GM21576 (cell line): Measurements from ENCODE around the gene UBB.
"Not testable (repeated sequence)": the region's sequence is repeated elsewhere in the genome, so short reads cannot be mapped to it uniquely, and the experiment has no call there.

Experiments used
- ATAC-seq: cut with Tn5 transposase; IDR thresholded peaks from one replicate; pipeline ENCODE4 v1.9.1; 2021; ENCODE audit warnings: mild to moderate bottlenecking, moderate library complexity; ENCODE audit not compliant: unreplicated experiment

The UBB gene

GRCh38 chr17:16374146-16374938 is 6.5 kb upstream of the UBB start:
- no peak for ATAC-seq

GRCh38 chr17:16377941-16378341 is 3.0 kb upstream of the UBB start:
- no peak for ATAC-seq

DNA sequence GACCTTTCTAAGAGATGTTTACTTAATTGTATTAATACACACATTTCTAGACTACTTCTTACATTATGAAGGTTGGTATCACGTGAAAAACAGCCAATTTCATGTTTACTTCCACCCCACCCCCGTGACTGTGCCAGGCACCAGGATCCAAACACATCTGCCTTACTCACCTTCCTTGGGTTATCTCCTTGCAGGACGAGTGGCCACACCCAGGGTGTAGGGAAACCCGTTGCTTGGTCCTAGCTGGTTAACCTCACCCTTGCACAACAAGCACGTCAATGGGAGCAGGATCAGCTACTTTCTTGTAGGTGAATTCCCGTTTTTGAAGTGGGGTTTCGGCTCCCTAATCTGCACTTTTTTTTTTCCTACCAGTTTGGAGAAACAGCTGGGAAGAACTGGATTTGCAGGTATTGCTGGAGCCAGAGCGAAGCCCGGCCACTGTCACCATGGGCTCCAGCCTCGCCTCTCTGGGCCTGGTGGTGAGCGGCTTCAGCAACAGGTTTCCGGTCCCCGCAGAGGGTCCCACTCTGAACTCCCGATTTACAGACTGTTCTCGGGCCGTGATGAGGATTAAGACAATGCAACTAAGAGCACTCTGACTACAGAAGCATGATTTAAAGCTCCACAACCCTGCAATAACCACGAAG is 2.1 kb upstream of the UBB start:
- ATAC-seq = no peak

DNA sequence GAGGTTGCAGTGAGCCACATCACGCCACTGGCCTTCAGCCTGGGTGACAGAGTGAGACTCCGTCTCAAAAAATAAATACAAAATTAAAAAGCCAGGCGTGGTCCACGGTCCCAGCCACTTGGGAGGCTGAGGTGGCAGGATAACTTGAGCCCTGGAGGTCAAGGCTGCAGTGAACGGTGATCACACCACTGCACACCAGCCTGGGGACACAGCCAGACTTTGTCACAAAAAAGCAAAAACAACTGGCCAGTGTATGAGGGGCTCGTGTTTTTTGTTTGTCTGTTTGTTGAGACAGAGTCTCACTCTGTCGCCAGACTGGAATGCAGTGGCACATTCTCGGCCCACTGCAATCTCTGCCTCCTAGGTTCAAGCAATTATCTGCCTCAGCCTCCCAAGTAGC is 1.2 kb upstream of the UBB start:
- no peak for ATAC-seq

DNA sequence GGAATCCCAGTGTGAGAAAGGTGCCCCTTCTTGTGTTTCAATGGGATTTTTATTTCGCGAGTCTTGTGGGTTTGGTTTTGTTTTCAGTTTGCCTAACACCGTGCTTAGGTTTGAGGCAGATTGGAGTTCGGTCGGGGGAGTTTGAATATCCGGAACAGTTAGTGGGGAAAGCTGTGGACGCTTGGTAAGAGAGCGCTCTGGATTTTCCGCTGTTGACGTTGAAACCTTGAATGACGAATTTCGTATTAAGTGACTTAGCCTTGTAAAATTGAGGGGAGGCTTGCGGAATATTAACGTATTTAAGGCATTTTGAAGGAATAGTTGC is 567 bp downstream of the UBB start:
- no peak for ATAC-seq

DNA sequence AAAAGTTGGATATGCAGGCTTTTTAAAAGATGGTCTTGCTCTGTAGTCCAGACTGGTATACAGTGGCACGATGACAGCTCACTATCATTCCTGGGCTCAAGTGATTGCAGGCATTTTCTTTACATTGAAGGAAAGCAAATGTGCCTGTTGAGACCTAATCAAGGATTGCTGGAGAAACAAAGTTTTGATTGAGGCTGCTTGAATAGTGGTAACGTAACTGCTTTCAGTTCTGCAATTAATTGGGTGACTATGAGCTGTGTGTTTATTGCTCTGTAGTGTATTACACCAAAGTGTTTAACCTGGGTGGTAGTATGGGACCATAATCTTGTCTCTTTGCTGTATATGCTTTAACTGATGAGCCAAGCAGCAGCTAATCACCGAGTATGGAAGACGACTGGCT is 2.3 kb downstream of the UBB start:
- ATAC-seq = no peak

DNA sequence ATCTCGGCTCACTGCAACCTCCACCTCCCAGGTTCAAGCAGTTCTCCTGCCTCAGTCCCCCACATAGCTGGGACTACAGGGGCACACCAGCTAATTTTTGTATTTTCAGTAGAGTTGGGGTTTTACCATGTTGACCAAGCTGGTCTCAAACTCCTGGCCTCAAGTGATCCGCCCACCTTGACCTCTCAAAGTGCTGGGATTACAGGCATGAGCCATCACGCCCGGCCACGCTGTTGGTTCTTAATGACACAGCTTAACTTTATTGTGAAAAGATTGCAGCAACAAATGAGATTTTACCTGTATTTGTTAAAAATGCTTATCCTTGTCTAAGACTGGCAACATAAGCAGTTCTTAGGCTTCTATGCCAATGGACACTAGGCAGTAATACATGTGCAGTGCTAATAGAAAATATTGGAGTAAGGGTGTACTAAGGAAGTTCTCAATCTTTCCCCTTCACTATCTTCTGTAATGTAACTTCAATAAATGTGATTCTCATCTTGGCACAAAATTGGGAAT is 2.9 kb downstream of the UBB start:
- ATAC-seq = no peak

DNA sequence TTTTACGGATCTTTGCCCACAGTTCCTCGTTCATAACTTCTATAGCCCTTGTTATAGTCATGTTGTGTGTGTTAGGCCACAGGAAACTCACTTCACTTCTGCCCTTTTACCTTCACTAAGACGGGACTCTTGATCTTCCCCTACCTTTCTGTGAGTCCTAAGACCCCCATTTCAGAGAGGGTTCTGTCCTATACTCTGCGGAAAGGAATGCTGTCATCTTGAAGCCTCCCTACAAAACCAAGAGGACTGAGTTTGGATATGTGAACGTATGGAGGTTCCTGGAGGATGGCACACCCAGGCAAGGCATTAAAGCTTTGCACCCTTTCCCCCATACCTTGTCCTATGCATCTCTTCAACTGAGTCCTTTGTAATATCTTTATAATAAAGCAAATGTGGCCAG is 3.7 kb downstream of the UBB start:
- no peak for ATAC-seq

DNA sequence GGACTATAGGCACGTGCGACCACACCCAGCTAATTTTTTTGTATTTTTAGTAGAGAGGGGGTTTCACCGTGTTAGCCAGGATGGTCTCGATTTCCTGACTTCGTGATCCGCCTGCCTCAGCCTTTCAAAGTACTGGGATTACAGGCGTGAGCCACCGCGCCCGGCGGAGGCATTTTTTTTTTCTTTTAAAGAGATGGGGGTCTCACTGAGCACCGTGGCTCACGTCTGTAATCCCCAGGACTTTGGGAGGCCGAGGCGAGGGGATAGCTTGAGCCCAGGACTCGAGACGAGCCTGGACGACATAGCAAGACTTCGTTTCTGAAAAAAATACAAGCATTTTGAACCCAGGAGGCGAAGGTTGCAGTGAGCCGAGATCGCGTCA is 5.2 kb downstream of the UBB start:
- ATAC-seq = not testable (repeated sequence)

DNA sequence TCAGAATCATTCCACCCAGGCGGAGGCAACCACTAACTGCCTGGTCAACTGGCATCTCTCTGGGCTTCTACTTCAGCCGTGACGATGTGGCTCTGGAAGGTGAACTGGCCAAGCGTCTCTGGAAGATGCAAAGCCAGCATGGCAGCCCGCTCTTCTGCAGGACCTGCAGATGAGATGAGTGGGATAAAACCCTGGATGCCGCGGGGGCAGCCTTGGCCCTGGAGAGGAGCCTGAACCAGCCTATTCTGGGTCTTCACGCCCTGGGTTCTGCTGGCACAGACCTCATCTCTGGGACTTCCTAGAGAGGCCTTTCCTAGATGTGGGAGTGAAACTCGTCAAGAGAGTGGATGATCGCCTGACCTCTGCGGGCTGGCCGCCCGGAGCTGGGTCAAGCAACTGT is 10.6 kb downstream of the UBB start:
- ATAC-seq = no peak

DNA sequence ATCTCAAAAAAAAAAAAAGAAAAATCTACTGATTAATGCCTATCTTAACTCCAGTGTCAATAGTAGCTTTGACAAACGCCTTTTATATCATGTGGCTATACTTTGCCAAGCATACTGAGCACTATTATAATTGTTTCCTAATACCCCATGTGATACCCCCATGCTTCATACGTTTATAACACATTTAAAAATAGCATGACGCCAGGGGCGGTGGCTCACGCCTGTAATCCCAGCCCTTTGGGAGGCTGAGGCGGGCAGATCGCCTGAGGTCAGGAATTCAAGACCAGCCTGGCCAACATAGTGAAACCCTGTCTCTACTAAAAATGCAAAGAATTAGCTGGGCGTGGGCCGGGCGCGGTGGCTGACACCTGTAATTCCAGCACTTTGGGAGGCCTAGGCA is 11.6 kb downstream of the UBB start:
- ATAC-seq = not testable (repeated sequence)

- ATAC-seq = not testable (repeated sequence)
Observed at GRCh38 chr17:16395887-16396286, 15.0 kb downstream of the UBB start.

DNA sequence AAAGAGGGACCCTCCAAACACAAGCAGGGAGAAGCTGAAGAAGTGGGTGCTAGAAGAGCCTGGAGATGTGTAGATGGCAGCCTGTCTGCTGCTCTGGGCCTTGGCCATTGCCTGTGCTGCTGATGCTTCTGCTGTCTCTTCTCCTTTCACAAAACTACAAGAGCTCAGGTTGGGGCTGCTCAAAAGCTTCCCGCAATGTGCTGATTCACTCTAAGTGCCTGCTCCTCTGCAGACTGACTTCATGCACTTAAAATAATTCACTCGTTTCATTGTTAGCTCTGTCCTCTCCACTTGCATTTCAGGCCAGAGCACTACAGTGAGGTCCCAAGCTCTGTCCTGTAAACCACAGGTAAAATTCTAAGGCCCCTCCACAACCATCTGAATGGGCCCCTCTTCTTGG is 15.8 kb downstream of the UBB start:
- ATAC-seq = not testable (repeated sequence)

DNA sequence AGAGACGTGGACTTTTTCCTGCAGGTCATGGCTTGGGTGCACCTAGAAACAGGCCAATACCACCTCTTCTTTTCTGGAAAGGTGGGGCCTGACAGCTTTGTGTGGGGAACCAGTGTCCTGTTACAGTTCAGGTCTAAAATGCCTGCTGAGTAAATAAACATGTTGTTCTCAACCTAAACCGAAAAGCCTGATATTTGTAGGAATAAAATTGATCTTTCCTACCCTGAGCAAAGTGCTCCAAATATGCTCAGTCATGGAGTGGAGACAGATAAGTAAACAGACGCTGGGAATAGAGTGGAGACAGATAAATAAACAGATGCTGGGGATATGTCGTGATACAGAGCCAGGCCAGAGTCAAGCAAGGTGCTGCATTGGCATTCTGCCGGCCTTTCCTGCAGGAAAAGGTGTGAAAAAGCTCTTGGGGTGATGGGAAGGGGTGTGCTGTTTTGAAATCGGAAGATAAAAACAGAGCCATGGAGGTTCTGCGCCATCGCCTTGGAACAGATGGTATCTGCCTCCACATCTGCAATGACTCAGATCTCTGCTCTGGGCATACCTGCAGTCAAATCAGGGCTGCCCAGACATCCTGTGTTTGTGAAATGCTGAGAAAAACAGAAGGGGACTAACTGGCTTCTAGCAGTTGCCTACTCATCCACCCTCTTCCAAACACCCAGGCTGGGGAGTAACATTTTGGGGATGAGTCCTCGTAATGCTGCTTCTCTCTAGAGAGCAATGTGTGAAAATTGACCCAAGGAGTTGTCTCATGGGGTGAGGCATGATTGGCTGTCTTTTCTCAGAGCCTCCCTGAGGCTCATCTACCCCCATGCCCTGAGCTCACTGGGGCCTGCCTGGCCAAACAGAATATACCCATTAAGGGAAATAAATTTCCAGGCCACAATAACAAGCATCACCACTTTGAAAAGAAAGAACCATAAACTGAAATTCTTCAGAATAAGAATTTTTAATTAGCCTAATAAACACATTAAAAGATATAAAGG is 17.7 kb downstream of the UBB start:
- ATAC-seq = peak; percentile 85

DNA sequence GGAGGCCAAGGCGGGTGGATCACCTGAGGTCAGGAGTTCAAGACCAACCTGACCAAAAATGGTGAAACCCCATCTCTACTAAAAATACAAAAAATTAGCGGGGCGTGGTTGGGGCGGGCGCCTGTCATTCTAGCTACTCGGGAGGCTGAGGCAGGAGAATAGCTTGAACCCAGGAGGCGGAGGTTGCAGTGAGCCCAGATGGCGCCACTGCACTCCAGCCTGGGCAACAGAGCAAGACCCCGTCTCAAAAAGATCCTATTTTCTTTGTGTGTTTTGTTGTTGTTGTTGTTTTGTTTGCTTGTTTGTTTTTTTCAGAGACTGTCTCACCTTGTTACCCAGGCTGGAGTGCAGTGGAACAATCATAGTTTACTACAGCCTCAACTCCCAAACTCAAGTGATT is 23.0 kb downstream of the UBB start:
- not testable (repeated sequence) for ATAC-seq

DNA sequence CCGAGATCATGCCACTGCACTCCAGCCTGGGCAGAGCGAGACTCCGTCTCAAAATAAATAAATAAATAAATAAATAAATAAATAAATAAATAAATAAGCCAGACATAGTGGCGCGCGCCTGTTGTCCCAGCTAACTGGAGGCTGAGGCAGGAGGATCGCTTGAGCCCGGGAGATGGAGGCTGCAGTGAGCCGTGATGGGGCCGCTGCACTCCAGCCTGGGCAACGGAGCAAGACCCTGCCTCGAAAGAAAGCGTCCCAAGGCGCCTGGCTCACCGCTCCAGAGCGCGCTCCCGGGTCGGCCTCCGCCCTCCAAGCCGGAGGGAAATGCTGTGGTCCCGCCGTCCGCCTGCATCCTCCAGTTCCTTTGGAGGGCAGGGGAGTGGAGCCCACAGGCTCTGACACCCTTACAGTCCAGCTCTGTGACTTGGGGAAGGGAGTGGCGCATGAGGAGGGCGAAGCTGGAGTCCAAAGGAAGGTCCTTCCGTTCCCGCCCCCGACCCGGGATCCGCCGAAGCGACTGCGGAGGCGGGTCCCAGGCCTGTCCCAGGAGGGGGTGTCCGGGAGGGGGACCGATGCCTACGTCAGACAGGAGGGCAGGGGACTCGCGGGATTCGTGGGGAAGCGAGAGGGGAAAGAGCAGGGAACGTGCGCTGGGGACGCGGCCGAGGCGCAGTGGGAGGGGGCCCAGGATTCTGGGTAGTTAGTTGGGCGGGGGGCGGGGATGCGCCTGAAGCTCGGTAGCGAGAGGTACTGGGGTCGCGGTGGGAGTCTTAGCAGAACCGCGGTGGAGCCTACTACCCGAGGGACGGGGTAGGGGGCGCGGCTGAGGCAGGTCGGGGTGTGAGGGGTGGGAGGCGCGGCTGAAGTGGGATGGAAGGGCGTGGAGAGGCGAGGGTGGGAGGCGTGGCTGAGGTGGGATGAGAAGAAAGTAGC is 26.1 kb downstream of the UBB start:
- no peak for ATAC-seq

- peak; percentile 91 for ATAC-seq
Observed at GRCh38 chr17:16407911-16408588, 27.2 kb downstream of the UBB start.

GRCh38 chr17:16415031-16415924 is 34.4 kb downstream of the UBB start, which contains the start of gene TRPV2:
Gene TRPV2 (plus strand): TSS chr17:16415571. CDS start chr17:16417669, 2,098 bp downstream.
- ATAC-seq = peak; percentile 43

GRCh38 chr17:16417399-16417798 is 36.5 kb downstream of the UBB start:
- no peak for ATAC-seq
